ENCODE data around the gene ALDH3A1. TPM values are rescaled to one million over a fixed set of nuclear protein-coding genes. Genes with fewer than 3 reads are reported as not detected.

Gene ALDH3A1
- total and polyA plus RNA-seq, 12 donors = 0.09 to 4.0 (median 1.1) TPM; not detected in 1

- H3K4me3 ChIP-seq = no peak overlapping the region
- H3K27ac ChIP-seq = no peak overlapping the region
- H3K27me3 ChIP-seq = no peaks in the 10 kb centered on the region
- H3K4me1 ChIP-seq (replicated peaks in 1 of 2) = peaks cover 15 to 17% of the 10 kb centered on the region in 2 donors
- no peak for TF ChIP-seq POLR2A (IDR thresholded peaks at IDR 0.05)
- no peak for TF ChIP-seq CTCF (IDR thresholded peaks at IDR 0.05)
- no peaks in the 10 kb centered on the region for H3K36me3 ChIP-seq (replicated peaks in 1 of 2)
- 85 to 98% (median 91%) methylated on average over 6 to 11 of the region's 11 CpGs for WGBS, 4 donors
- intact Hi-C loops (cut with DNase I) = no loop called here
- no peak for DNase-seq
- no peaks in the 10 kb centered on the region for H3K9me3 ChIP-seq (replicated peaks in 1 of 3)
These were observed 40.3 kb downstream of the ALDH3A1 start for GRCh38 chr17:19707728-19708221.

GRCh38 chr17:19706791-19707727 lies 41.0 kb downstream of the ALDH3A1 start:
- 86 to 93% (median 89%) methylated on average over 9 to 12 of the region's 12 CpGs for WGBS, 4 donors
- intact Hi-C loops (cut with DNase I) = no loop called here
- H3K27ac ChIP-seq = no peak overlapping the region
- H3K4me3 ChIP-seq = no peak overlapping the region
- peaks cover 22 to 24% of the 10 kb centered on the region in 2 donors for H3K4me1 ChIP-seq (replicated peaks in 1 of 2)
- no peaks in the 10 kb centered on the region for H3K9me3 ChIP-seq (replicated peaks in 1 of 3)
- no peaks in the 10 kb centered on the region for H3K36me3 ChIP-seq (replicated peaks in 1 of 2)
- TF ChIP-seq CTCF (IDR thresholded peaks at IDR 0.05) (no peak), POLR2A (IDR thresholded peaks at IDR 0.05) (no peak)
- H3K27me3 ChIP-seq = no peaks in the 10 kb centered on the region
- DNase-seq = no peak

- H3K9me3 ChIP-seq (replicated peaks in 1 of 3) = no peaks in the 10 kb centered on the region
- no peak for TF ChIP-seq POLR2A (IDR thresholded peaks at IDR 0.05)
- peak in 1 of 6 experiments; percentile 1 for TF ChIP-seq CTCF (IDR thresholded peaks at IDR 0.05)
- no peaks in the 10 kb centered on the region for H3K36me3 ChIP-seq (replicated peaks in 1 of 2)
- intact Hi-C loops (cut with DNase I) = no loop called here
- H3K27ac ChIP-seq = no peak overlapping the region
- WGBS, 4 donors = 81 to 91% (median 86%) methylated on average over 5 to 22 of the region's 22 CpGs
- DNase-seq = no peak
- no peak overlapping the region for H3K4me3 ChIP-seq
- H3K27me3 ChIP-seq = no peaks in the 10 kb centered on the region
- H3K4me1 ChIP-seq (replicated peaks in 1 of 2) = peaks cover 25 to 31% of the 10 kb centered on the region in 2 donors
These were observed 42.0 kb downstream of the ALDH3A1 start for GRCh38 chr17:19705771-19706770.

- Histone ChIP-seq H3K36me3 (replicated peaks in 1 of 2) (no peaks in the 10 kb centered on the region), H3K27me3 (no peaks in the 10 kb centered on the region), H3K27ac (no peak overlapping the region), H3K9me3 (replicated peaks in 1 of 3) (no peaks in the 10 kb centered on the region), H3K4me1 (replicated peaks in 1 of 2) (peaks cover 25 to 31% of the 10 kb centered on the region in 2 donors), H3K4me3 (no peak overlapping the region)
- intact Hi-C loops (cut with DNase I) = no loop called here
- TF ChIP-seq CTCF (IDR thresholded peaks at IDR 0.05) (no peak), POLR2A (IDR thresholded peaks at IDR 0.05) (no peak)
- peak in 1 of 7 donors; percentile 20 for DNase-seq
- WGBS, 4 donors = 88 to 94% (median 93%) methylated on average over 12 to 13 of the region's 13 CpGs
These were observed 42.9 kb downstream of the ALDH3A1 start for GRCh38 chr17:19705201-19705600.
